HepG2 (cell line): Measurements from ENCODE around the gene TMEM95. TPM values are rescaled to one million over a fixed set of nuclear protein-coding genes. Genes with fewer than 3 reads are reported as not detected.
A peak's percentile ranks its signal among the peaks of the same experiment; 100 is the strongest.

Source experiments
- CEBPB ChIP-seq: IDR thresholded peaks from 2 replicates; pipeline ENCODE4 v1.6.1; 2011; ENCODE audit warnings: low read depth, low read length, improper control_type of control experiment, borderline replicate concordance
- CSRNP2 ChIP-seq: sonication (generic); formaldehyde crosslinking; conservative IDR thresholded peaks from 2 replicates; pipeline ENCODE4 v1.8.0; 2022; ENCODE audit warnings: low read depth, missing genetic modification reagents
- HDAC1 ChIP-seq: sonication (generic); formaldehyde crosslinking; IDR thresholded peaks from 2 replicates; pipeline ENCODE4 v1.5.1; 2020; ENCODE audit warnings: mild to moderate bottlenecking, missing genetic modification reagents
- HIVEP1 ChIP-seq: sonication (generic); formaldehyde crosslinking; IDR thresholded peaks from 2 replicates; pipeline ENCODE4 v1.4.0; 2020; ENCODE audit warnings: mild to moderate bottlenecking, missing genetic modification reagents
- HNF4A ChIP-seq: sonication (generic); formaldehyde crosslinking; IDR thresholded peaks from 2 replicates; pipeline ENCODE4 v1.4.0; 2020; ENCODE audit warnings: missing genetic modification reagents
- KDM5A ChIP-seq: fragments of 200-600 bp; sonication (generic); IDR thresholded peaks from 2 replicates; pipeline ENCODE4 v1.7.0; 2018; ENCODE audit warnings: antibody characterized with exemption, mild to moderate bottlenecking, low read length, borderline replicate concordance
- MED13 ChIP-seq: sonication (generic); formaldehyde crosslinking; IDR thresholded peaks from 2 replicates; pipeline ENCODE4 v1.5.0; 2020; ENCODE audit warnings: missing genetic modification reagents
- MIER2 ChIP-seq: IDR thresholded peaks from 2 replicates; pipeline ENCODE4 v1.6.1; 2016; ENCODE audit warnings: missing biosample characterization, missing genetic modification reagents
- NR2F6 ChIP-seq, 2 experiments: IDR thresholded peaks; 2 replicates each; pipeline ENCODE4 v1.6.1; 2016; ENCODE audit warnings: antibody characterized with exemption in 1 of 2, mild to moderate bottlenecking in 1 of 2
- PAX8 ChIP-seq: sonication (generic); formaldehyde crosslinking; IDR thresholded peaks from 2 replicates; pipeline ENCODE4 v1.8.0; 2022; ENCODE audit warnings: mild to moderate bottlenecking, missing genetic modification reagents, borderline replicate concordance
- PHF8 ChIP-seq: sonication (generic); formaldehyde crosslinking; IDR thresholded peaks from 2 replicates; pipeline ENCODE4 v1.5.0; 2020; ENCODE audit warnings: missing genetic modification reagents
- RBM22 ChIP-seq: fragments of 200-400 bp; formaldehyde crosslinking; optimal IDR thresholded peaks from 2 replicates; pipeline ENCODE3; 2017; ENCODE audit warnings: mild to moderate bottlenecking, low read length, moderate library complexity
- RFXANK ChIP-seq: IDR thresholded peaks from 2 replicates; pipeline ENCODE4 v1.6.1; 2016
- TMF1 ChIP-seq: sonication (generic); formaldehyde crosslinking; IDR thresholded peaks from 2 replicates; pipeline ENCODE4 v1.8.1; 2022; ENCODE audit warnings: low read depth, missing genetic modification reagents
- ZFY ChIP-seq: sonication (generic); formaldehyde crosslinking; IDR thresholded peaks from 2 replicates; pipeline ENCODE4 v1.4.0; 2020; ENCODE audit warnings: missing genetic modification reagents
- ZNF20 ChIP-seq: sonication (generic); formaldehyde crosslinking; IDR thresholded peaks from 2 replicates; pipeline ENCODE4 v1.4.0; 2020; ENCODE audit warnings: mild to moderate bottlenecking, moderate library complexity, missing genetic modification reagents
- ZNF225 ChIP-seq: sonication (generic); formaldehyde crosslinking; IDR thresholded peaks from 2 replicates; pipeline ENCODE4 v1.4.0; 2020; ENCODE audit warnings: mild to moderate bottlenecking, missing genetic modification reagents
- ZNF329 ChIP-seq: sonication (generic); formaldehyde crosslinking; IDR thresholded peaks from 2 replicates; pipeline ENCODE4 v1.9.0; 2021; ENCODE audit warnings: low read depth, mild to moderate bottlenecking, missing genetic modification reagents
- ZNF44 ChIP-seq: sonication (generic); formaldehyde crosslinking; IDR thresholded peaks from 2 replicates; pipeline ENCODE4 v1.5.1; 2020; ENCODE audit warnings: mild to moderate bottlenecking, missing genetic modification reagents
- ZNF7 ChIP-seq: IDR thresholded peaks from 2 replicates; pipeline ENCODE4 v1.6.1; 2016; ENCODE audit warnings: missing biosample characterization, missing genetic modification reagents
- ZNF768 ChIP-seq: sonication (generic); formaldehyde crosslinking; IDR thresholded peaks from 2 replicates; pipeline ENCODE4 v1.4.0; 2020; ENCODE audit warnings: missing genetic modification reagents
- ZNF773 ChIP-seq: sonication (generic); formaldehyde crosslinking; IDR thresholded peaks from 2 replicates; pipeline ENCODE4 v1.4.0; 2020; ENCODE audit warnings: missing genetic modification reagents, borderline replicate concordance
- ZNF790 ChIP-seq: sonication (generic); formaldehyde crosslinking; IDR thresholded peaks from 2 replicates; pipeline ENCODE4 v1.8.0; 2022; ENCODE audit warnings: missing genetic modification reagents, mild to moderate bottlenecking, borderline replicate concordance
- polyA plus RNA-seq, 8 experiments: library from polyadenylated mRNA; depleted of rRNA in 3 of 8; stranded (reverse) in 7 of 8; unstranded in 1 of 8; fragments of >200 nt; fragmentation: Illumina TruSeq in 4 of 8; extraction: Trizol in 4 of 8; gene quantifications; 2 replicates each; pipeline versions ENCODE4 v1.2.1 to v1.2.3, GENCODE V29; 2011 to 2016; ENCODE audit warnings: low read depth in 4 of 8, missing spikeins in 1 of 8, mixed read lengths in 1 of 8; ENCODE audit not compliant: insufficient read depth in 1 of 8
- total RNA-seq, 5 experiments: library from RNA; depleted of rRNA; stranded (reverse); fragments of >200 nt; fragmentation: Illumina TruSeq; extraction: Trizol; gene quantifications; 2 replicates each; pipeline ENCODE4 v1.2.3, GENCODE V29; 2016; ENCODE audit warnings: low read depth in 1 of 5
- TF ChIP-seq, protein P1 (sequence below): sonication (generic); formaldehyde crosslinking; conservative IDR thresholded peaks from 2 replicates; pipeline ENCODE4 v1.5.0; 2020; ENCODE audit warnings: missing genetic modification reagents
- TF ChIP-seq, protein P2 (sequence below), 2 experiments: IDR thresholded peaks; 2 replicates each; pipeline ENCODE4 v1.6.1; 2011 to 2012; ENCODE audit warnings: low read length in 2 of 2, borderline replicate concordance in 1 of 2, low read depth in 1 of 2, mild to moderate bottlenecking in 1 of 2, moderate library complexity in 1 of 2

TMEM95 gene
- total and polyA plus RNA-seq, 2 of the 13 experiments (the other 11 are each of a cell fraction or from before 2014, with no cell fraction given): not detected

DNA sequence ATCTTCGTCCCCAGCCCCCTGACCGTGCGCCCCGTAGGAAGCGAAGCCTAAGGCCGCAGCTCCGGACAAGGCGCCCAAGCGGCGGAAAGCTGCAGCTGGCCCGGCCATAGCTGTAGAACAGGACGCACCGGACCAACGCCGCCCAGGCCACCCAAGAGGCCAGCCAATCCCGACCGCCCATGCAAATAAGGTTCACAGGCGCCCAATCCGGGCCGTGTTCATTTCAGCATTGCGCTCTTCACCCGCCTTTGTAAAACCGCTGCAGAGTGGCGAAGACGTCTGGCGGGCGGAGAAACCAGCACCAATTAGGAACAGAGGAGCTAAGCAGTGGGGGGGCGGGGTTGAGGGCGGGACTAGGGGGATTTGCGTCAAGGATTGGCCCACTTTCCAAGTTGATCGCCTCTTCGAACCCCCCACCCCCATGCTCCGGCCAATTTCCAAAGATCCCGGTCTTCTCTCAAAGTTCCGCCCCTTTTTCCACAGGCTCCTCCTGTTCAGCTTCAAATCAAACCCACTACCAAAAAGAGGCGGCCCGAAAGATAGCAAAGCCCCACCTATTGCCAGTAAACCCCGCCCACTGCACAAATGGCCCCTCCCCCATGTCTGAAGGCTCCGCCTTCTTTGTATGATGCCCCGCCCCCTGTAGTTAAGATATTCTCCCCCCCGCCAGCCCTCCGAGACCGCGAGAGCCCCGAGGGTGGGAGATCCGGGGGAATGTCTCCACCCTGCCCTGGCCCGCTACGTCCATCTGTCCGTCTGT is 49.2 kb downstream of the TMEM95 start, which contains the start of gene TMEM256 (continued):
- TF ChIP-seq MED13 (CRISPR knock-in tag): 0 out of 2 replicates have a peak, but pooled peaks have one; percentile 65
- no peak for TF ChIP-seq PAX8 (CRISPR knock-in tag)
- TF ChIP-seq RFXANK (CRISPR knock-in tag): no peak
- no peak for TF ChIP-seq ZNF773 (CRISPR knock-in tag)
- TF ChIP-seq CEBPB: no peak
- TF ChIP-seq NR2F6 (IDR thresholded peaks at IDR 0.05): no peak; the same call in 1 of the 2 replicates
- no peak for TF ChIP-seq NR2F6 (CRISPR knock-in tag; IDR thresholded peaks at IDR 0.05)
- TF ChIP-seq ZFY (CRISPR knock-in tag): peak; percentile 87
- TF ChIP-seq HIVEP1: no peak
- TF ChIP-seq ZNF329 (CRISPR knock-in tag): no peak
- no peak for TF ChIP-seq ZNF225
- no peak for TF ChIP-seq ZNF44
- TF ChIP-seq ZNF7 (CRISPR knock-in tag): no peak
- 0 out of 2 replicates have a peak, but pooled peaks have one; percentile 52 for TF ChIP-seq TMF1
- no peak for TF ChIP-seq MIER2 (CRISPR knock-in tag)
- TF ChIP-seq CSRNP2 (CRISPR knock-in tag): no peak
- TF ChIP-seq RBM22: no peak
- peak; percentile 60; the same call in 1 of the 2 replicates for TF ChIP-seq ZNF768 (CRISPR knock-in tag)
- 0 out of 2 replicates have a peak, but pooled peaks have one; percentile 41 for TF ChIP-seq ZNF790
- TF ChIP-seq PHF8: peak; percentile 92
- no peak for TF ChIP-seq ZNF20 (CRISPR knock-in tag)
- peak; percentile 60; the same call in 1 of the 2 replicates for TF ChIP-seq KDM5A
- peak; percentile 22; the same call in 1 of the 2 replicates for TF ChIP-seq HDAC1 (CRISPR knock-in tag)
- TF ChIP-seq, protein P1, sequence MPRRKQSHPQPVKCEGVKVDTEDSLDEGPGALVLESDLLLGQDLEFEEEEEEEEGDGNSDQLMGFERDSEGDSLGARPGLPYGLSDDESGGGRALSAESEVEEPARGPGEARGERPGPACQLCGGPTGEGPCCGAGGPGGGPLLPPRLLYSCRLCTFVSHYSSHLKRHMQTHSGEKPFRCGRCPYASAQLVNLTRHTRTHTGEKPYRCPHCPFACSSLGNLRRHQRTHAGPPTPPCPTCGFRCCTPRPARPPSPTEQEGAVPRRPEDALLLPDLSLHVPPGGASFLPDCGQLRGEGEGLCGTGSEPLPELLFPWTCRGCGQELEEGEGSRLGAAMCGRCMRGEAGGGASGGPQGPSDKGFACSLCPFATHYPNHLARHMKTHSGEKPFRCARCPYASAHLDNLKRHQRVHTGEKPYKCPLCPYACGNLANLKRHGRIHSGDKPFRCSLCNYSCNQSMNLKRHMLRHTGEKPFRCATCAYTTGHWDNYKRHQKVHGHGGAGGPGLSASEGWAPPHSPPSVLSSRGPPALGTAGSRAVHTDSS: no peak
- TF ChIP-seq HNF4A (CRISPR knock-in tag): peak; percentile 36
- TF ChIP-seq, protein P2, sequence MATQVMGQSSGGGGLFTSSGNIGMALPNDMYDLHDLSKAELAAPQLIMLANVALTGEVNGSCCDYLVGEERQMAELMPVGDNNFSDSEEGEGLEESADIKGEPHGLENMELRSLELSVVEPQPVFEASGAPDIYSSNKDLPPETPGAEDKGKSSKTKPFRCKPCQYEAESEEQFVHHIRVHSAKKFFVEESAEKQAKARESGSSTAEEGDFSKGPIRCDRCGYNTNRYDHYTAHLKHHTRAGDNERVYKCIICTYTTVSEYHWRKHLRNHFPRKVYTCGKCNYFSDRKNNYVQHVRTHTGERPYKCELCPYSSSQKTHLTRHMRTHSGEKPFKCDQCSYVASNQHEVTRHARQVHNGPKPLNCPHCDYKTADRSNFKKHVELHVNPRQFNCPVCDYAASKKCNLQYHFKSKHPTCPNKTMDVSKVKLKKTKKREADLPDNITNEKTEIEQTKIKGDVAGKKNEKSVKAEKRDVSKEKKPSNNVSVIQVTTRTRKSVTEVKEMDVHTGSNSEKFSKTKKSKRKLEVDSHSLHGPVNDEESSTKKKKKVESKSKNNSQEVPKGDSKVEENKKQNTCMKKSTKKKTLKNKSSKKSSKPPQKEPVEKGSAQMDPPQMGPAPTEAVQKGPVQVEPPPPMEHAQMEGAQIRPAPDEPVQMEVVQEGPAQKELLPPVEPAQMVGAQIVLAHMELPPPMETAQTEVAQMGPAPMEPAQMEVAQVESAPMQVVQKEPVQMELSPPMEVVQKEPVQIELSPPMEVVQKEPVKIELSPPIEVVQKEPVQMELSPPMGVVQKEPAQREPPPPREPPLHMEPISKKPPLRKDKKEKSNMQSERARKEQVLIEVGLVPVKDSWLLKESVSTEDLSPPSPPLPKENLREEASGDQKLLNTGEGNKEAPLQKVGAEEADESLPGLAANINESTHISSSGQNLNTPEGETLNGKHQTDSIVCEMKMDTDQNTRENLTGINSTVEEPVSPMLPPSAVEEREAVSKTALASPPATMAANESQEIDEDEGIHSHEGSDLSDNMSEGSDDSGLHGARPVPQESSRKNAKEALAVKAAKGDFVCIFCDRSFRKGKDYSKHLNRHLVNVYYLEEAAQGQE (IDR thresholded peaks at IDR 0.05; ENCODE audit: borderline replicate concordance in 1 of 2, low read depth in 1 of 2, low read length in 2 of 2): peak in 1 of 2 experiments; percentile 25; a peak in 1 of 4 replicates
